GM18502 (cell line): ENCODE measurements around the gene RBM28.
A peak's percentile ranks its signal among the peaks of the same experiment; 100 is the strongest.

Experiments used
- ATAC-seq: cut with Tn5 transposase; IDR thresholded peaks from one replicate; pipeline ENCODE4 v1.9.1; 2021; ENCODE audit warnings: mild to moderate bottlenecking; ENCODE audit not compliant: unreplicated experiment, poor library complexity

RBM28 gene

DNA sequence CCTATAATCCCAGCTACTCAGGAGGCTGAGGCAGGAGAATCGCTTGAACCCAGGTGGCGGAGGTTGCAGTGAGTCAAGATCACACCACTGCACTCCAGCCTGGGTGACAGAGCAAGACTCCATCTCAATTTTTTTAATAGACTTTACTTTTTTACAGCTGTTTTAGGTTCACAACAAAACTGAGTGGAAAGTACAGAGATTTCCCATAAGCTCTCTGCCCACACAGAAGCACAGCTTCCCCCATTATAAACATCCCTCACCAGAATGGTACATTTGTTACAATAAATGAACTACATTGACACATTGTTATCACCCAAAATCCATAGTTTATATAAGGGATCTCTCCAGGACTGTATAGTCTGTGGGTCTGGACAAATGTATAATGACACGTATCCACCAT is 32.4 kb upstream of the RBM28 start:
- no peak for ATAC-seq

DNA sequence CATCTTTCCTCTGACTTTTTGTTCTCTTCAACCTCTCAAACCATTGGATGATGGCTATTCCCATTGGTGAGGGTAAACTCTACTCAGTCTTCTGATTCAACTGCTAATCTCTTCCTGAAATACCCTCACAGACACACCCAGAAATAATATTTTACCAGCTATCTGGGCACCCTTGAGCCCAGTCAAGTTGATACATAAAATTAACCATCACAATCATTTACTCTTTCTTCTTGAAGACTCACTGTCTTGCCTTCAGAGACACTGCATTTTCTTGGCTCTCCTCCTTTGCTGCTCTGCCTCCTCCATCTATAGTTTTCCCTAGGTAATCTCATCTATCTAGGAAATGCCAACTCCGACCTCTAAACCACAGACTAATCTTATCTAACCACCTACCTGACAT is 30.3 kb upstream of the RBM28 start:
- no peak for ATAC-seq

DNA sequence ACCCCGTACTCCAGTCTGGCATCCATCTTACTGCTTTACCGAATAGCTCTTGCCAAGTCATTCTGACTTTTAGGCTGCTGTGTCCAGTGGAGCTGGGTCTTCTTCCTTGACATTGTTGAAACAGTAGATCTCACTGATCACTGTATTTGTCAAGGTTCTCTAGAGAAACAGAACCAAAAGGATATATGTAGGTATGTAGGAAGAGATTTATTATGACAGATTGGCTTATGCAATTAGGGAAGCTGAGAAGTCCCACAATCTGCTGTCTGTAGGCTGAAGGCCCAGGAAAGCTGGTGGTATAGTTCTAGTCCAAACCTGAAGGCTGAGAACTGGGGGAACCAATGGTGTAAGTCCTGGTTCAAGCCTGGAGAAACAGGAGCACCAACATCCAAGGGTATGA is 29.9 kb upstream of the RBM28 start:
- no peak for ATAC-seq

DNA sequence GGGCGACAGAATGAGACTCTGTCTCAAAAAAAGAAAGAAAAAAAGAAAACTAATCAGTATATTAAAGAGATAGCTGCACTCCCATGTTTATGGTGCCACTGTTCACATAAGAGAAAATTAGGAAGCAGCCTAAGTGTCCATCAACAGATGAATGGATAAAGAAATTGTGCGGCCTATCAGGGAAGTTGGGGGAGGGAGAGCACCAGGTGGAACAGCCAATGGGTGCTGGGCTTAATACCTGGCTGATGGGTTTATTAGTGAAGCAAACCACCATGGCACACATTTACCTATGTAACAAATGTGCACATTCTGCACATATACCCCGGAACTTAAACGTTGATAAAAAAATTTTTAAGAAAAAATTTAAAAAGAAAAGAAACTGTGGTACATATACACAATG is 26.8 kb upstream of the RBM28 start:
- no peak for ATAC-seq

DNA sequence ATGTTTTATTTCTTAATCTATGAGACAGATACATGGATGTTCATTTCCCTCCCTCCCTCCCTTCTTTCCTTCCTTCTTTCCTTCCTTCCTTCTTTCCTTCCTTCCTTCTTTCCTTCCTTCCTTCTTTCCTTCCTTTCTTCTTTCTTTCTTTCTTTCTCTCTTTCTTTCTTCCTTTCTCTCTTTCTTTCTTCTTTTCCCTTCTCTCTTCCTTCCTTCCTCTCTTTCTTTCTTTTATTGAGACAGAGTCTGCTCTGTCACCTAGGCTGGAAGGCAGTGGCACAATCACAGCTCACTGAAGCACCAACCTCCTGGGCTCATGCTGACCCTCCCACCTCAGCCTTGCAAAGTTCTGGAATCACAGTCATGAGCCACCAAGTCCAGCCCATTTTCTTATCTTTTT is 23.3 kb upstream of the RBM28 start:
- no peak for ATAC-seq

DNA sequence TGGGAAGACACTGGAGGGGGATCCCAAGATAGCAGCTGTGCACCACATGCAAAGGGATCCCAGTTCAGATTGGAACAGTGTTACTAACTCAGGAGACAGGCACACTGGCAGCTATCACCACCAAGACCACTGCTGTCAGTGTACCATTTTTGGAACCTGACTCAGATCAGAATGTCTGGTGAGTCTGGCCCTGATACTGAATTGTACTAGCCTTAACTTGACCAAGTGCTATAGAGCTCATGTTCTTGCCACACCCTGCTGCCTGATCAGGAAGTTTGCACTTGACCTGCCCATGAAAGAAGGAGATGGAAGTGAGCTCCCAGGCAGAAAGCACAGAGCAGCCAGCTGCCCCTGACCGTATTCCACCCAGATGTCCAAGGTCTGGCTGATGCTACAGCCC is 22.6 kb upstream of the RBM28 start:
- no peak for ATAC-seq

DNA sequence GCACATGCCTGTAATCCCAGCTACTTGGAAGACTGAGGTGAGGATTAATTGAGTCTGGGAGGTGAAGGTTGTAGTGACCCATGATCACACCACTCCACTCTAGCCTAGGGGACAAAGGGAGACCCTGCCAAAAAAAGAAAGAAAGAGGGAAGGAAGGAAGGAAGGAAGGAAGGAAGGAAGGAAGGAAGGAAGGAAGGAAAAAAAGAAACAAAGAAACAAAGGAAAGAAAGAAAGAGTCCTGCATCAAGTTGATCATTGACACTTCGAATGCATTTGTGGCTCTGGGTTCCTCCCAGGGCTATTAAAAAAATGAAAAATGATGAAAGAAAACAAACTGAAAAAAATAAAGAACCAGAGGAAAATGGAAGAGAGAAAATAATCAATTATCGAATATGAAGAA is 21.7 kb upstream of the RBM28 start:
- no peak for ATAC-seq

DNA sequence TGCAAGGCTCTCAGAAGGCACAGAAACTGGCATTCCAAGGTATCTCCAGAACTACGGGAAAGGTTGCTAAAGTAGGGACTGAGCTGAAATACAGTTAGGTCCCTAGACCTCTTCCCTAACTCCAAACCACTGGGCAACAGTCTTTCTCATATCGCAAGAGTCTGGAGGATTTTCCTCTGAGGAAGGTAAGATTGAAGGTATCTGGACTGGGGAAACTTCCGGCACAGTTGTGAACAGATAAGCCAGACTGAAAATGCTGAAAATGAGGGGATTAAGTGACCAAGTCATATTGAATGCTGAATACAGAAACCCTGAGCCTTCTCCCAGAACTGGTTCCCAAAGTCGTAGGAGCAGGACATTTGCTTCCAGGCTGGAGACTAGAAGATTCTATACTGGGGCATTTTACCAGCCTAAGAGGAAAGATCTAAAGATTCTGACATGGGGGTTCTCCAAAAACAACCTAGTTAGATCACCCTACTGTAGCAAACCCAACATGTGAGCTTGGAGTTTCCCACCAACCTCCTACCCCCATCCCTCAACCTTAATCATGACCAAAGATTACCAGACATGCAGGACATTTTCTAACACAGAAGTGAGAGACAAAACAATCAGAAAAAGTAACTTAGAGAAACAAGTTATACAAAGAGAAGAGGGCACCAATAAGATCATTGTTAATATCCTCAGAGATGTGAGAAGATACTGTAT is 20.6 kb upstream of the RBM28 start:
- ATAC-seq = no peak

DNA sequence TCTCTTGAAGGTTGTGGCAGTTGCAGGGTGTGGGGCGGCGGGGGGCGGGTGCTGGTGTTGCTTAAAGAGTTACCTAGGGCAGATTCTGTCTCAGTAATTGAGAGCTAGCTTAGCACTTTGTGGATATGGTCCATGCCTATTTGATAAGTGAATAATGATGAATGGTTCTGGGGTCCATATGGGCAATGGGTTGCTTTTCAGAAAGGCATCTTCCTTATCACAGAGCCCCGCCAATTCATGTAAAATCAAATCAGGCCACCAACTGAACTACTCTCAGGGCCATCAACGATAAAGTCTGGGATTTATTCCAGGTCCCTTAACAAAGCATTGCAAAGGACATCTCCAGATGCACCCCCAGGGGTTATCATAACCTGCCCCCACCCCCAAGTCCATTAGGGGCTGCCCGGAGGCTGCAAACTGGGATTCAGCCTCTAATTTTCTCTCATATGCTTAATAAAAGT is 19.6 kb upstream of the RBM28 start:
- ATAC-seq = no peak

DNA sequence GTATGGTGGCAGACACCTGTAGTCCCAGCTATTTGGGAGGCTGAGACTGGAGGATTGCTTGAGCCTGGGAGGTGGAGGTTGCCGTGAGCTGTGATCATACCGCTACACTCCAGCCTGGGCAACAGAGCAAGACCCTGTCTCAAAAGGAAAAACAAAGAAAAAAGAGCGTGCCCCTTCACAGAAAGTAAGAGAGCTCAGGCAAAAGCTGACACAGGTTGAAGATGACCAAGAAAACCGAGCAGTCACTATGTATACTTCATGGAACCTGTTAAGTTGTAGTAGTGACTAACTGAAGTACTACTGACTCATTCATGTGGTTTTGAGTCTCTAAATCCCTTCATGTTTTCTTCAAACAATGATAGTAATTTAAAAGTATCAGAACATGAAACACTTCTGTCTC is 19.0 kb upstream of the RBM28 start:
- ATAC-seq = no peak

DNA sequence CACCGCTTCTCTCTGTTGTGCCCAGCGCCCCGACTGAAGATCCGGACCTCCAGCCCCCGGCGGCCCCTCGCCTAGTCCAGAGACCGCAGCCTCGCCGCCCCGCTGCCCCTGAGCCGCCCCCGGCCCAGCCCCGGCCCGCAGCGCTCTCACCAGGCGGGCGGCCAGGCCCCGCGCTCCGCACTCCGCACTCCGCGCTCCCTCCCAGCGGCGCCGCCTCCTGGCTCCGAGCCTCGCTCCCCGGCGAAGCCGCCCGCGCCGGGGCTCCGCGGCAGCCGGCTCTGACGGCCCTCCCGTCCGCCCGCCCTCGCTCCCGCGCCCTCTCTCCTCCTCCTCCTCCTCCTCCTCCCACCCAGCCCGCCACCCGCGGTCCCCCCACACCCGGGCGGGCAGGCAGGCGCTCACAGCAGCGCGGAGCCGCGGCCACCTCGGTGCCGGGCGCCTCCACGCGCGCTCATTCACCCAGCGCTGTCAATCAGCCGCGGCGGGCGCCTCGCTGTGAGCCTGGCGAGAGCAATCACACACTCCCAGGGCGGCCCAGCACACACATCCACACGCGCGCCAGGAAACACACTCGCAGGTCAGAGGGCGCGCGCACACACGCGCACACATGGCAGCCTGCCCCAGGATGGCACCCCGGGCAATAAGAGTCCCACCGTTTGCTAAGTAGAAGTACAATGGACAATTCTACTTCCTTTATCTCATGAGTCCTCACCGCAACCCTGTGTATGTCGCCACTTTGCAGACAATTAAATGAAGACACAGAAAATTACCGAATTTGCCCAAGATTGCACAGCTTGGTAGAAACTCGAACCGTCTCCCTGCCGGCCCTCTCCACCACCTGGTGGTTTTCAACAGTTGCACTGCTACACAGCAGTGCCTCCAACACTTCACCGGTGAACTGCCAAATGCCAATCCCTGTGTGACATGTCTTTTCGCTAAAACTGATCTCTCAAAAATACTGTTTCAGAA is 18.0 kb upstream of the RBM28 start, which contains the start of gene PRRT4:
Gene PRRT4, minus strand, starts transcription at position 280 of the 969 bp plus-strand sequence.
- peak; percentile 43 for ATAC-seq

DNA sequence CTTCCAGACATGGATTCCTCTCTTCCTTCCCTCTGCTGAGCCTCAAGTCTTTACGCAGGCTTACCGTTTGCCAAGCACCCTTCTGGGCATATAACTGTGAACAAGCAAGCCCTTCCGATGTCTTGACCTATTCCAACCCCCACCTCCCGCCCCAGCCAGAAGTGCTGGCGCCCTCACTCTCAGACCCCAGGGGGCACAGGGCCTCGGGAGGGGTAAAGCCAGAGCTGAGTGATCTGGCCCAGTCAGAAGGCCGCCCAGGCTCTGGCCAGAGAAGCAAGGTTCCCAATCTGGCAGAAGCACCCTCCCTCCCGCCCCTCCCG is 16.6 kb upstream of the RBM28 start:
- ATAC-seq = no peak

DNA sequence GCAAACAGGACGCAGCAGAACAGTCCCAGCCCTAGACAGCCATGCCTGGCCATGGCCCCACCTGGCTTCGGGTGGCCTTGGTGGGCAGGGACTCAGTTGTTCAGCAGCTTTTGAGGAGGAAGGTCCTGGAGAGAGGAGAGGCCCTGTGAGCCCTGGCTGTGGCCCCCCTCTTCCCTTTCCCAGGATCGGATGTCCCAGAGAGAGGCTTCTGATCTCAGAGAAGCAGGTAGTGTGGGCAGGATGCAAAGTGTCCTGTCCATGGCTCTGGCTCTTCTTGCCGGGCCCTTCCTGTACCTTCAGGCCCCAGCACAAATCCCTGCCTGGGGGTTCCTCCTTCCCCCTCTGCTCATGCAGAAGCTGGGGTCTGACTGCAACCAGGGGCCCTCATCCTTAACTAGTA is 16.2 kb upstream of the RBM28 start:
- no peak for ATAC-seq

DNA sequence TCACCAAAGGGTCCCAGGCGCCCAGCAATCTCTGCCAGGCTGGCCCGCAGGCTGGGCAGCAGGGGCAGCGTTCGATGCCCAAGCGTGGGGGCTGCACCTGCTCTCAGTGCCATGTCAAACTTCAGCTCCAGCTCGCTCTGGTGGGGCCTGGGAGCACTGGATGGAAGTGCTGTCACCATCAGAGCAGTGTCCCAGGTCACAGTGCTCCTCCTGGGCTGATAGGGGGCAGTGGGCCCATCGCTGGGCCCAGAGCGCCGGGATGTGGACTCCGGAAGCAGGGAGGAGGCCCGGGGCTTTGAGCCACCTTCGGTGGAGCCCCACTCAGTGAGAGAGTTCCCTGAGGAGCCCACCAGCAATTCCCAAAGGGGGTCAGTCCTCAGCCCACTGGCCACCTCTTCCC is 15.6 kb upstream of the RBM28 start:
- ATAC-seq = no peak

DNA sequence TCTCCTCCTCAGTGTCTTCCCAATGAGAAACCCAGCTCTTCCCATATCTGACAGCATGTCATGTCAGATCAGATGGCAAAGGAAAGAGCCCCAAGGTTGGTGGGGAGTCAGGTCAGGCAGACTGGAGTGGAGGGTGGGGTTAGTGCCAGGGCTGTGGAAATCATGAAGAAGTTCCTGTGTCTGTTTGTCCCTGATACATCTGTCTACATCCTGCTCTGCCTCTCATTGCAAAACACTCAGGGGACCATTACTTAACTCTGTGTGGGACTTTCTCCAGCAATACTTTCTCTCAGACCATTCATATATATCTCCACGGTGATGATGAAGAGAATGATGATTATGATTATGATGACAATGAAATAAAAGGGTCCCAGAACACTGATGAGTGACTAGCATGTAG is 14.5 kb upstream of the RBM28 start:
- ATAC-seq = no peak

DNA sequence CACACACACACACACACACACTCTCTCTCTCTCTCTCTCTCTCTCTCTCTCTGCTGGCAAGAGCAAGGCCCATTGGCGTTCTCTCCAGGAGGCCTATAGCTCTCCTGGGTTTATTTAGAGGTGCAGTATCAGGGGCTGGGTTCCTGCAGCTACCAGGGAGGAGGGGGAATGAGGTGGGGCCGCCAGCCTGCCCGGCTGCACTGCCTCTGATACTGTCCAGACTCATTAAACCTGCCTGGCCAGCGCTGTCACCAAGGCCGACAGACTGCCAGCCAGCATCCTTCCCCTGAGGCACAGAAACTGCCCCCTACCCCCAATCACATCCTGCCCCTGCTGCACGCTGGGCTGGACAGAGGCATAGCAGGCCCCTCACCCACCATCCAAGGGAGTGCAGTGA is 13.5 kb upstream of the RBM28 start:
- no peak for ATAC-seq

DNA sequence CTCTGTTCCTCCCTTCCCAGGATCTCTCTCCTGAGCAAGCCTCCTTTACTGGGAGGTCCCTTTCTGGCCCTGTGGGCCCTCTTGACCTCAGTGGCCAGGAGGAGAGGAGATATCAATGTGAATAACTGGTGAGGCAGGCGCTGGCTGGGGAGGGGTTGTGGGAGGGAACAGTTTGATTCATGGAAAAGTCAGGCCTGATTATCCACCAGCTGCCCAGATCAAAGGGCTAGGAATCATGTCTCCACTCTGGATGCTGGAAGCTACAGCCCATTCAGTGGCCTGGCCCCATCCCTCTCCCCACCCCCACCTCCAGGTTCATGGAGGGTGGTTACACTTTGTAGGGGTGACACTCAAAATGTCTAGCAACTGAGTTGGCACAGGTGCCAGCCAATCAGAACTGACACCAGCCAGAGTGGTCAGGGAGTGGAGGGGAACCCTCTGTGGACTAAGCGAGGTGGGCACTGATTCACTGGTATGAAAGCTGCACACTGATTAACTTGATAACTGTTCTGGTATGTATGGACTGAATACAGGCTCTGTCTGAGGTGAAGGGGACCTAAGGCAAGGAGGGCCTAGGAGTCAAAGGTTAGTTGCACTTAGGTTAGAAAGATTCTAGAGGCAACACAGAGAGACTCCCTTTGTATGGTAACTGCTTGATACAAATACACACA is 13.0 kb upstream of the RBM28 start:
- no peak for ATAC-seq

DNA sequence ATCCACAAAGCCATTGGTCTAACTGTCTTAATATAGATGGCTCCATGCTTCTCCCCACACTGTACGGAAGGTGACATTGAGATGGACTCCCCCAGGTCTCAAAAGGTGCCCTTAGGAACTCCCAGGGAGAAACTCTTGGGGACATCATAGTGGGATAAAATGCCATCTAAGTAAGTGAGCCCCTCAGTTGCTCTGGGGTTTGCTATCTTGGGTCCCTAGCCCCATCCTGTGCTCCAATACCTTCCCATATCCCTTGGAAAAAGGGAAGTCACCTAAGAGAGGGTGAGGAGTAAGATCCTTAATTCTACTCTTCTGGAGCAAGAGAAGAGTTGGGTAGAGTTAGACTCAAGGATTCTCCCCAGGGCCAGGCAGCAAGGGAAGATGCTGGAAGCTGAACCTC is 9.9 kb upstream of the RBM28 start:
- ATAC-seq = no peak

DNA sequence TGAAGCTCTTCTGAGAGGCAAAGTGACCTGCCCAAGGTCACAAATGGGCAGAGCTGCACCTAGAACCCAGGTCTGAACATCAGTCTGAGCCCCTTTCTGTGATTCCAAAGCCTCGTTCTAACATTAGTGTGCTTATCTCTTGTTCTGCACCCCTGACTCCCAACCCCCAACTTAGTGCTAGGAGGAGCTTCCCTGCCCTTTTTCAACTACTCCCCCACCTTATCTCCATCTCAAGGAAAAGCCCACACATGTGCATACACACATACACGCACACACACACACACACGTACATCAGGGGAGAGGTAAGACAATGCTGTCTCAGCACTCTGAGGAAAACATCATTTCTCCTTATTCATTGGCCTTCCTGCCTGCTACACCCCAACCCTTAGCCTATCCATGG is 9.5 kb upstream of the RBM28 start:
- no peak for ATAC-seq

DNA sequence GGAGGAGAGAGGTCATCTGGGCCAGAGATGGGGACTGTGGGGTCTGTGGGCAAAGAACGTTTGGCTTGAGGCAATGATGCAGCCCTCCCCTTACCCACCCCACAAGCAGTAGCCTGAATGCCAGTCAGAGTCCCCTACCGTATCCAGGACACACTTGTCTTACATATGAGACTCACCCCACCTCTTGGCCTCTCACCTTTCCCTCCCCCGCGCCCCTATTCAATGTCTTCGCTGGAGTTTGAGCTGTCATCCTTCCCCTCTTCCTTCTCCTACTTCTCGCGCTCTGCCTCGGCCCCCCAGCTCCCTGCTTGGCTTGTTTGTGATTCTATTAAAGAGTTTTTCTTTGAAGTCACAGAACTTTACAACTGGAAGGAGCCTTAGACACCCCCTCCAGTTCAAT is 8.9 kb upstream of the RBM28 start:
- no peak for ATAC-seq

DNA sequence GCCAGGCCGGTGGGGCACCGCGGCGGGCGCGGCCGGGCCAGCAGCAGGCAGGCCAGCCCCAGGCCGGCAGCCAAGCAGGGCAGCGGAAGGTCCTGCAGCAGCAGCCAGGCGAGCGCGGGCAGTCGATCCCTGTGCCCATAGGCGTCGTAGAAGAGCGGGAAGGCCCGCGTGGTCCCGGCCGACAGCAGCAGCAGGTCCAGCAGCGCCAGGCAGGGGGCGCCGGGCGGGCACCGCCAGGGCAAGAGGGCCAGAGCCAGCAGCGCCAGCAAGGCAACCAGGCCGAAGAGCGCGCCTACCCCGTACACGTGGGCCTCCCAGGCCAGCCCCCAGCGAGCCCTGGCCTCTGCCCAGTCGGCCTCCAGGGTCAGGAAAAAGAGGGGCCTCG is 8.4 kb upstream of the RBM28 start:
- ATAC-seq = no peak
